Measurements from ENCODE around the gene SALL3. TPM values are rescaled to one million over a fixed set of nuclear protein-coding genes. Genes with fewer than 3 reads are reported as not detected.
"Not testable (repeated sequence)": the region's sequence is repeated elsewhere in the genome, so short reads cannot be mapped to it uniquely, and the experiment has no call there.

Gene SALL3
- total RNA-seq, 1 donor, result not detected

- no peak for TF ChIP-seq CTCF (IDR thresholded peaks at IDR 0.05; ENCODE audit: insufficient read depth, low read depth, low read length)
- no peak overlapping the region for H3K4me3 ChIP-seq (ENCODE audit: low read depth, low read length)
- no peak for DNase-seq (ENCODE audit: low read depth)
These were observed 17.5 kb upstream of the SALL3 start for GRCh38 chr18:78962098-78962497.

- not testable (repeated sequence) for H3K4me3 ChIP-seq (ENCODE audit: low read depth, low read length); DNase-seq (ENCODE audit: low read depth)
These were observed 14.9 kb upstream of the SALL3 start for GRCh38 chr18:78964727-78965126.

GRCh38 chr18:78965260-78965659 is 14.4 kb upstream of the SALL3 start:
- H3K4me3 ChIP-seq (ENCODE audit: low read depth, low read length), result no peak overlapping the region
- no peak for DNase-seq (ENCODE audit: low read depth)
- TF ChIP-seq CTCF (IDR thresholded peaks at IDR 0.05; ENCODE audit: insufficient read depth, low read depth, low read length), result no peak

GRCh38 chr18:78965917-78966792 is 13.5 kb upstream of the SALL3 start:
- TF ChIP-seq CTCF (IDR thresholded peaks at IDR 0.05; ENCODE audit: insufficient read depth, low read depth, low read length), result no peak
- H3K4me3 ChIP-seq (ENCODE audit: low read depth, low read length), result no peak overlapping the region
- no peak for DNase-seq (ENCODE audit: low read depth)

- no peak for DNase-seq (ENCODE audit: low read depth)
- no peak overlapping the region for H3K4me3 ChIP-seq (ENCODE audit: low read depth, low read length)
- TF ChIP-seq CTCF (IDR thresholded peaks at IDR 0.05; ENCODE audit: insufficient read depth, low read depth, low read length), result no peak
These were observed 12.9 kb upstream of the SALL3 start for GRCh38 chr18:78966793-78967106.

GRCh38 chr18:78967692-78968091 is 11.9 kb upstream of the SALL3 start:
- no peak overlapping the region for H3K4me3 ChIP-seq (ENCODE audit: low read depth, low read length)
- no peak for TF ChIP-seq CTCF (IDR thresholded peaks at IDR 0.05; ENCODE audit: insufficient read depth, low read depth, low read length)
- no peak for DNase-seq (ENCODE audit: low read depth)

GRCh38 chr18:78969574-78970315 is 9.9 kb upstream of the SALL3 start:
- H3K4me3 ChIP-seq (ENCODE audit: low read depth, low read length), result no peak overlapping the region
- TF ChIP-seq CTCF (IDR thresholded peaks at IDR 0.05; ENCODE audit: insufficient read depth, low read depth, low read length), result no peak
- no peak for DNase-seq (ENCODE audit: low read depth)
